GM21367 (cell line): Measurements from ENCODE around the gene ARHGEF40.
"Not testable (repeated sequence)": the region's sequence is repeated elsewhere in the genome, so short reads cannot be mapped to it uniquely, and the experiment has no call there.

Experiments
- ATAC-seq: cut with Tn5 transposase; IDR thresholded peaks from one replicate; pipeline ENCODE4 v1.9.1; 2021; ENCODE audit not compliant: unreplicated experiment

The ARHGEF40 gene

DNA sequence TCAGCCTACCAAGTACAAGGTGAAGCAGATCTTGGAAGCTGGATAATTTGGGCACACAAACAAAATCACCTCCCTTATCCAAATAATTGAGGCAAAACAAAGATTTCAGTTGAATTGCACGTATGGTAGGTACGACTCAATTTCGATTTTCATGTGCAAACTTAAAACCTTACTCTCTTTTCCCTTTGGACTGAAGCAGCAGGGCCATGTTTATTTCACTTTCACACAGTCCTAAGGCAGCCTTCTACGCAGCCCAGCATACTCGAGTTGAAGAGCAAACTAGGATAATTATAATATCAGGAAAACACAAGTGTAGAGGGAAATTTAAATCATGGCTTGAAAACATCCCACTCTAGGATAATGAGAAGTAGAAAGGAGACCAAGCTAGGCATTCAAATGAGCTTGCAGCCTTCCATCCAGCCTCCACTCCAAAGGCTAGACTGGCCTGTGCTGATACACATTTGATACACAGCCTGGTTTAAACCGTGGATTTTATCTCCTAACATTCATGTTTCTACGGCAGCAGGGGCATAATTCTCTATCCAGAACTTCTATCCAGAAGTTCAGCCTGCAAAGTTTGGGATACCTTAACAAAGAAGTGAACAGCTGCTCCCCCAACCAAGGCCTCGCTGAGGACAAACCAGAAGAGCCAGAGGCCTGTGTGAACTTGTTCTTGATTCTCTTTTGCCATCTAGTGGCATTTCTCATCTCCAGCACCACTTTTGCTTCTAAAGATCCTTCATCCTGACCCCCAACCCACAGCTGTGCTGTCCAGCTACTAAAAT is 30.3 kb upstream of the ARHGEF40 start:
- no peak for ATAC-seq

DNA sequence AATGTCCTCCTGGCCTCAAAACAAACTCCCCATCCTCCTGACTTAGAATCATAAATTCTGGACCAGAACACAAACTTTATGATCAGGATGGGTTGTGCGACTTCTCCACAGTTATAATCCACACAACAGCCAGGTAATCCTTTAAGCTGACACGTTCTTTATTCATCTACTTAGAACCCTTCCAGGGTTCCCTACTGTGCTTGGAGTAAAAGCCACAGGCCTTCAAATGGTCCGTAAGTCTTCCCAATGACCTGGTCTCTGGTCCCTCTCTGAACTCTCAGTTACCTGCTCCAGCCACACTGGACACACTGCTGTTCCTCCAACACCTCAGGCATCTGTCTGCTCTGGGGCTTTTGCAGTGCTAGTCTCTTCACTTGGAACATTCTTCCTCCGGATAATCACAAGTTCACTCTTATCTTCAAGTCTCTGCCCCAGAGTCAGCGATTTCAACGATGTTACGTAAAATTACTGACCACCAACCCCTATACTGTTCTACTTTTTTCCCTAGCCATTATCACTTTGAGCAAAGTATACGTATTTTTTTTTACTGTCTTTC is 29.7 kb upstream of the ARHGEF40 start:
- ATAC-seq: no peak

DNA sequence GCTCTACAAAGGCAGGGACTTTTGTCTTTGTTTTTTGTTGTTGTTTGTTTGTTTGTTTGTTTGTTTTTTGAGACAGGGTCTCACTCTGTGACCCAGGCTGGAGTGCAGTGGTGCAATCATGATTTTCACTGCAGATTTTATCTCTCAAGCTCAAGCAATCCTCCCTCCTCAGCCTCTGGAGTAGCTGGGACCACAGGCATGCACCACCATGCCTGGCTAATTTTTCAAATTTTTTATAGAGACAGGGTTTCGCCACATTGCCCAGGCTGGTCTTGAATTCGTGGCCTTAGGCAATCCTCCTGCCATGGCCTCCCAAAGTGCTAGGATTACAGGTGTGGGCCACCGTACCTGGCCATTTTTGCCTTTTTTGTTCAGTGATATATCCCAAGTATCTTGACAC is 29.2 kb upstream of the ARHGEF40 start:
- ATAC-seq: not testable (repeated sequence)

DNA sequence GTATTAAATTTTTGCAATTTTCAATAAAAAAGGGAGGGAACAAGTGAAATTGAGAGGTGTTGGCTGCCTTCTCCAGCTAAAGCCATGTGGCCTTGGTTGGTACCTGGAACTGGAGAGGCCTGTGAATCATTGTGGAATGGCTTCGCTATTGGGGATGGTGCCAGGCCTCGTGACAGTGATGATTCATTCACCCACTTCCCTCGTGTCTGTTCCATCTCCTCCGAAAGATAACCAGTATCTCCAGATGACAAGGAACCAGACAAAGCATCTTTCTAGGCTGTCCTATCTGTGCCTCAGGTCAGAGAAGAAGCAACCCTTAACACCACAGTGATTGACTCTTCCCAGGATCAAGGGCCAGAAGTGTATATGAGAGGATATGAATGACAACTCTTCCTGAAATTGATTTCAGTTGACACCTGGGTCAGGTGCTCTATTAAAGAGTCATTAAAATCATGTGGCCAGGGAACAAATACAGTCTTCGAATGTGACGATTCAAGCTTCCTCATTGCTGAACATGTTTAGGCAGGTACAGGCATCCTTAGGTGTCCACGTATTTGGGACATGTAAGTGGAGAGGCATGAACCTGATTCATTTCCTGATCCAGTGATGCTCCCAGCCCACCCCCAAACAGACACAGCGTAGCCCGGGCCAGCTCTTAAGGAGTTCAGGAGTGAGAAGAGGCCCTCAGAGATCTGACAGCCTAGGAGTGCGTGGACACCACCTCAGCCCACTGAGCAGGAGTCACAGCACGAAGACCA is 28.2 kb upstream of the ARHGEF40 start, which contains the start of gene RNASE7:
Gene RNASE7 (plus strand): TSS at position 687 of the 758 bp plus-strand sequence. CDS start 631 bp downstream, outside the sequence.
- no peak for ATAC-seq

DNA sequence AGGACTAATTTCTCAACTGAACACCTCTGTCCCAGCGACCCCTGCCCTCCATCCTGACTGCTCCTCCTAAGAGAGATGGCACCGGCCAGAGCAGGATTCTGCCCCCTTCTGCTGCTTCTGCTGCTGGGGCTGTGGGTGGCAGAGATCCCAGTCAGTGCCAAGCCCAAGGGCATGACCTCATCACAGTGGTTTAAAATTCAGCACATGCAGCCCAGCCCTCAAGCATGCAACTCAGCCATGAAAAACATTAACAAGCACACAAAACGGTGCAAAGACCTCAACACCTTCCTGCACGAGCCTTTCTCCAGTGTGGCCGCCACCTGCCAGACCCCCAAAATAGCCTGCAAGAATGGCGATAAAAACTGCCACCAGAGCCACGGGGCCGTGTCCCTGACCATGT is 27.2 kb upstream of the ARHGEF40 start:
- no peak for ATAC-seq

DNA sequence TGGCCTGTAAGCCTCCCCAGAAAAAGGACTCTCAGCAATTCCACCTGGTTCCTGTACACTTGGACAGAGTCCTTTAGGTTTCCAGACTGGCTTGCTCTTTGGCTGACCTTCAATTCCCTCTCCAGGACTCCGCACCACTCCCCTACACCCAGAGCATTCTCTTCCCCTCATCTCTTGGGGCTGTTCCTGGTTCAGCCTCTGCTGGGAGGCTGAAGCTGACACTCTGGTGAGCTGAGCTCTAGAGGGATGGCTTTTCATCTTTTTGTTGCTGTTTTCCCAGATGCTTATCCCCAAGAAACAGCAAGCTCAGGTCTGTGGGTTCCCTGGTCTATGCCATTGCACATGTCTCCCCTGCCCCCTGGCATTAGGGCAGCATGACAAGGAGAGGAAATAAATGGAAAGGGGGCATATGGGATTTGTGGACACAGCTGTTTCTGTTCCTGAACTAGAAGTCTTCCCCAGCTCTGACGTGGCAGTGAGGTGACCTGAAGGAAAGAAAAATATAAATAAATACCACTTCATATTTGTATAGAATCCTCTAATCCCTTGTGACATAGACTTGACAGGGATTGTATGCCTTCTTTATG is 26.6 kb upstream of the ARHGEF40 start:
- ATAC-seq: no peak

DNA sequence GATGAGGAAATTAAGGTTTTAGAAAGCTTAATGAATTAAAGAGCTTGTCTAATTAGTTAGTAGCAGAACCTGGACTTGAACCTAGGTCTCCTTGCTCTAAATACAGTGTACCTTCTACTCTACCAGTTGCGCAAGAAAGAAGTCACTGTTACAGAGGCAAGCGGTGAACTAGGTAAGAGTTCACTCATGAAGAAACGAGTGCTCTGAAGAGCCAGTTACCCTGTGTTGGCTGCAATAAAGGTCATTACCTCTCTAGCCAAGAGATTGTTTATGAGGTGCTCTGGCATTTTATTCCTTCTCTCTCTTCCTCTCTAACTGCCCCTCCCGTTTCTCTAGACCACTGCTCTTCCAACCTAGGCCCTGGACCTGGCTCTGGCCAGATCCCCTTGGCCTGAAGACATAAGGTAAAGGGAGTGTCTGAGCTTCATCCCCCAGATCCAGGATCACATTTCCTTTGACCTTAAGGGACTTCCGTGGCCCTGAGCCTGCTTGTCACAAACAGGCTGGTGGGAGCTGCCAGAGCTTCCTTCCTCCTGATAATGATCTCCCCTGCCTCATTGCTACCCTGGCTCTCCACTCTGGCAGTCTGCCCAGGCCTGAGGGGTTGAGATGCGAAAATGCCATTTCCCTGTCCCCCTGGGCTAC is 26.0 kb upstream of the ARHGEF40 start:
- ATAC-seq: no peak

DNA sequence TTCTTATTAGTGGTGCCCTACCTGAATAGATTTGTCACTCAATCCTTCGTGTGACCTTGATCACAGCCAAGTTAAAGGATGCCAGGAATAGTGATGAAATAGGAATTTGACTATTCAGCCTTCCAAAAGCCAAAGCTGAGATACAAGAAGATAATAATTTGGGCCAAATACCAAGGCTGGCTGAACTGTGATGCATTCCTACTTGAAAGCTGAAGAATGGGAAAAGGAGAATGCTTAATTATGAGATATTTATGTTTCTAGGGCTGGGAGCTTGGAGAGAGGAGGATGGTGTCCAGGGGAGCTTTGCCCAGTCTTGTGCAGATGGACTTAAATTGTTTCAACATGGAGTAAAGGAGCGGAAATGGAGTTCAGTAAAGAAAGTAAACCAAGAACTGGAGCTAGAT is 22.7 kb upstream of the ARHGEF40 start:
- ATAC-seq: no peak

DNA sequence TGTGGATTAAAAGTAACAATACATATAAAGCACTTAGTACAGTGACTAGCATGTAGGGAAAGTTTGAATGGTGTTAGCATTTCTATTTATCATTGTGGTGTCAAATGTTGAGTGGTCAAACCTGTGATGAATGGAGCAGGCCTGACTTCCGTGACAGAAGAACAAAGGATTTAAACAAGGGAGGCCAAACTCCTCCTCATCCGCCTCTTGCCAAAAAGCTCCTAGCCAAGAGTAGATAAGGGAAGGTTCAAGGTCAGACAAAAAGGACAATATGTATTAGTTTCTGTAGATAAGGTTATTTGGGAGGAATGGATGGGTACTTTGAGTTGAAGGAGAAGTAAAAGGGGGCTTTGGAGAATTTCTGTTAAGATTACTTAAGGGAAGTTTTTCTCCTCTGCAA is 21.5 kb upstream of the ARHGEF40 start:
- ATAC-seq: no peak

DNA sequence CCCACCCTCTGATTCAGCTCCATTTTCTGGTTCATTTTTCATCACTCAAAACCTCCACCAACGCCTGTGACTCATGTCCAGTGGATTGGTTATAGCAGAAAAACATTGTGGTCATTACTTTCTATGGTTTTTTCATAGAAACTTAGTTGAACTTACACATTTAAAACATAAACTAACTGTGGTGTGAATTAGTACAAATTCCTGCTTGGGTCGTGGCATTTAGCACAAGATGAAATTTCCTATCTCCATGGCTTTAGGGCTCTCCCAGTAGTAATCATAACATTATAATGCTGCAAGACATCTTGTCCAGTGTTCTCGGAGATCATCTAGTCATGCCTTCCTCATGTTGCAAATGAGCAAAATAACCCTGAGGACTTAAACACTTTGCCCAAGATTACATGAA is 20.8 kb upstream of the ARHGEF40 start:
- ATAC-seq: no peak

DNA sequence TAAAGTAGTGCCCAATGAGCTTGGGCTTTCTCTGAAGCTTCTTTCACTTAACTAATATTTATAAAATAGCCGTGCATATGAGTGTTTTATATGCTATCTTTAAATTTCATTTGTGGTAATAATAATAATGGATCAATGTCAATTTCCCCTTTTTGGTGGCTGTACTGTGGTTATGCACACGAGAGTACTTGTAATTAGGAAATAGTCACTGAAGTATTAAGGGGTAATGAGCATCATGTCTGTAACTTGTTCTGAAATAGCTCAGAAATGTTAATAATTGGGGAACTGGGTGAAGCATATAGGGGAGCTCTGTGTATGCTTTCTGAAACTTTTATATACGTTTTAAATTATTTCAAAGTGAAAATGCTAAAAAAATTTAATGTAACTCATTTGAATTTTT is 19.5 kb upstream of the ARHGEF40 start:
- ATAC-seq: no peak

DNA sequence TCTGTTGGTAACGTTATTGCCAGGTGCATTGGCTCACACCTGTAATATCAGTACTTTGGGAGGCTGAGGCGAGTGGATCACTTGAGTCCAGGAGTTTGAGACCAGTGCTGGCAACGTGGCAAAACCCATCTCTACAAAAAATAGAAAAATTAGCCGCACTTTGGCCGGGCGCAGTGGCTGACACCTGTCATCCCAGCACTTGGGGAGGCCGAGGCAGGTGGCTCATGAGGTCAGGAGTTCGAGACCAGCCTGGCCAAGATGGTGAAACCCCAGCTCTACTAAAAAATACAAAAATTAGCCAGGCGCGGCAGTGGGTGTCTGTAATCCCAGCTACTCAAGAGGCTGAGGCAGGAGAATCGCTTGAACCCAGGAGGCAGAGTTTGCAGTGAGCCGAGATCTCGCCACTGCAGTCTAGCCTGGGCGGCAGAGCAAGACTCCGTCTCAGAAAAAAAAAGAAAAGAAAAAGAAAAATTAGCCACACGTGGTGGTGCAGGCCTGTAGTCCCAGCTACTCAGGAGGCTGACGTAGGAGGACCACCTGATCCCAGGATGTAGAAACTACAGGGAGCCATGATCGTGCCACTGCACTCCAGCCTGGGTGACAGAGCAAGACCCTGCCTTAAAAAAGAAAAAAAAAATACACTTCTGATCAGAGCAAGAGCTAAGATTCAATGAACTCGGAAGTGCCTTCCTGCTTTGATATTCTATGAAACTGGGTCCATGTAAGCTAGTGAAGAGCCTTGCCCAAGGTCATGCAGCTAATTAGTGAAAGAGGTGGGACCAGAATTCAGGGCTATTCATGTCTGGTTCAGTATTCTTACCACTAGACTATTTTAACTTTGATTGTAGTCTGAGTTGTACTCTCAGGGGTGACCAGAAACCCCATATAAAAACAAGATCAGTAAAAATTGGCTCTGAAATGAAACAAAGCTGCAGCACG is 16.7 kb upstream of the ARHGEF40 start:
- no peak for ATAC-seq

DNA sequence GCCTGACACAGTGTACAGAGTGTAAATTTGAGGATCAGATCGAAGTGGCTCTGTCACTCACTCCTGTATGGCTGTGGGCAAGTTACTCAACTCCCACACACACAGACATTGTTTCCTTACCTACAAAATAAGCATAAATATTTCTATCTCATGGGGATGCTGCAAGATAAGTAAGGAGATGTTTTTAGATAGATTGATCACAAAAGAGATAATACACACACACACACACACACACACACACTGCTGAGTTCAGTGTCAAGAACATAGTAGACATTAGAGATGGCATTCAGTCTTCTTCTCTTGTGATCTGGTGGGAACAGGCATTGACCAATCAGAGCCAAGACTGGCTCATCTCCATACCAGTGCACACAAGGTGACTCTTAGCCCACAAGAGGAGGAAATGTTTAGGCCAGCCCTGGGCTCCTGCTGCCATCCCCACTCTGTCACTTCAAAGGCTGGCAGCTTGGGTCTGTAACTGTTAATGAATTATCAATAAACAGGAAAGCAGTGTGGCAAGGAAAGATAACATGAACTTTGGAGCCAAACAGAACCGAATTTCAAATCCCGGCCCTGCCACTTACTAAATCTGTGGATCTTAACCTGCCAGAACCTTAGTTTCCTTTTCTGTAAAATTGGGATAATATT is 15.9 kb upstream of the ARHGEF40 start:
- ATAC-seq: no peak

DNA sequence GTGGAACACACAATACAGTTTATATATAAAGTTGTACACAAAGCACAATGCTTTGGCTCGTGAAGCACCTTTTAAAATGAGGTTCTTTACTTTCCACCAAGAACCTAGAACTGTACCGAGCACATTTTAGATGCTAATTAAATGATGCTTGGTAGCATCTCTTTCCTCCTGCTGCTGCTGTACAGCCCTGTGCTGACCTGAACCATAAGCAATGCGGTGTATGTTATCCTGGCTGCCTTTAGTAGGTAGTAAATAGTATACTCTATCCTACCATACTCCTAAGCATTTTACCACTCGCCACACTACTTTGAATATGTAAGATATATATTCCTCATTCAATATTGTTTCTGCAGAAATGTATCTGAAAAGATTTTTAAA is 15.3 kb upstream of the ARHGEF40 start:
- no peak for ATAC-seq

DNA sequence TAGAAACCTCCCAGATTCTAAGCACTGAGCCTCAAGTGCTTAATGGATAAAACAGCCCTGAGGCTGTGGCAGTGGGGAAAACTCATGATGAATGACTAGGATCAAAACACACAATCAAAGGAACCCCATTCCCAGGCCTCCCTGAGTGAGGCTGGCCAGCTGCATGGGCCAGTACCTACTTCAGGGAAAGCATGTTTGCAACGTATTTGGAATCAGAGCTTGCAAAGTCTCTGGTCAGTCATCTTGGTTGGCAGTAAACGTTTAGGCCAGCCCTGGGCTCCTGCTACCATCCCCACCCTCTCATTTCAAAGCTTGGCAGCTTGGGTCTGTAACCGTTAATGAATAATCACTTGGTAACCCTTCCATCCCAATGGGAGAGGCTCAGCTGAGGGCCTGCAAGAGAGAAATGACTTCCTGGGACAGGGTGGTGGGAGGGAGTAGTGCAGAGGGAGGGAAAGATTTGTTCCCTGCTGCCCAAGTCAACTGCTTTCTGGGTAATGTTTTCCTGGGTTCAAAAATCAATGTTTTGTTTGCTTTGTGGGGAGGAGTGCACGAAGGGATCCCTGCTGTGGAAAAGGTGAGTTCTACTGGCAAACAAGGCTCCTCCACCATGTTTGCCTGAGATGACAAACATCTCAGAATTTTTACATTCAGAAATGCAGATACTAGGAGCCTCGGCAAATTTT is 14.5 kb upstream of the ARHGEF40 start:
- no peak for ATAC-seq

DNA sequence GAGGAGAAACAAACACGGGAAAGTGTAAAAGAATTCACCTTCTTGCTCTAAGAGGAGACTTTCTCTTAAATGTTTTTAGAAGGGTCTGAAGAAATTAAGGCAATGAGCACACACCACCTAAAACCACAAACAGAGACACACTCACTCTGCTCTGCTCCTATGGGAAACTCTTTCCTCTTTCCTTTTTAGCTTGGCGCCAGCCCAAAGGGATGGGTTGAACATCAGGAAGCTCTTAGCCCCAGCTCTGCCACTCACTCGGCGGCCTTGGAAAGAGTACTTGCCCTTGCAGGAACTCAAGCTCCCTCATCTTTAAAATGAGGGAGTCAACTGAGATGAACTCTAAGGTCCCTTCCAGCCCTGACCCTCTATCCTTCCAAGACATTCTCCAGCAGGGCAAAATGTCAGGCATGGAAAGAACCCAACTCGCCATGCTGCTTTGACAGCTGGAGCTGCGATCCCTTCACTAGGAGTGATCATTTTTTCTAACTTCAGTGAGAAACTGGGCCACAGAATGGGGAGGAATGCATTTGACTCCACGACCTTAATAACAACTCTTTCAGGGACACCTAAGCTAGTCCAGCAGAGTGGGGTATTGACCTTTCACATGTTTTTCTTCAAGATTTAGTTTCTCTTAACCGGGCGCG is 13.5 kb upstream of the ARHGEF40 start:
- no peak for ATAC-seq

DNA sequence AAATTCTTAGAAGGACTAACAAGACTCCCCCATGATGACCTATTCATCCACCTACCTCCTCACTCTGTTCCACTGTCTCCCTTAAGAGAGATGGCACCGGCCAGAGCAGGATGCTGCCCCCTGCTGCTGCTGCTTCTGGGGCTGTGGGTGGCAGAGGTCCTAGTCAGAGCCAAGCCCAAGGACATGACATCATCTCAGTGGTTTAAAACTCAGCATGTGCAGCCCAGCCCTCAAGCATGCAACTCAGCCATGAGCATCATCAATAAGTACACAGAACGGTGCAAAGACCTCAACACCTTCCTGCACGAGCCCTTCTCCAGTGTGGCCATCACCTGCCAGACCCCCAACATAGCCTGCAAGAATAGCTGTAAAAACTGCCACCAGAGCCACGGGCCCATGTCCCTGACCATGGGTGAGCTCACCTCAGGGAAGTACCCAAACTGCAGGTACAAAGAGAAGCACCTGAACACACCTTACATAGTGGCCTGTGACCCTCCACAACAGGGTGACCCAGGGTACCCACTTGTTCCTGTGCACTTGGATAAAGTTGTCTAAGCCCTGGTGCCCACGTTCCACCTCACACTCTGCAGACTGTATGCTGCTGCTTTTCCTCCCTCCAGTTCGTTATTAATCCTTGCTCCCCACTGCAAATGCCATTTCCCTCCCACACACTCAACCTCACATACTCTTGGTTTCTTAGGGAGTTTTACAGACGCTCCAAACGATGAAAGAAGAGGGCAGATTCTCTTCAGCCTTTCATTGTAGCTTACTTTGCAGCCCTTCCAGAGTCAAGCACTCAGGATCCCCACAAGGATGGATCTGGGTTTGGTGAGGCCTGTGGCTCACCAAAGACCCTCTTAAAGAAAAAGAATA is 12.1 kb upstream of the ARHGEF40 start, which contains the start of gene RNASE8:
Gene RNASE8 (plus strand): TSS at position 20 of the 873 bp plus-strand sequence. CDS start 71 bp downstream, at position 91.
- ATAC-seq: no peak
